Tibial nerve (tissue), 4 donors: ENCODE results near the gene MBL2.

ENCODE experiments used
- EP300 ChIP-seq, 2 donors: sonication (generic); formaldehyde crosslinking; IDR thresholded peaks; one replicate each; pipeline ENCODE4 v1.6.1; 2017; ENCODE audit warnings: antibody characterized with exemption in 2 of 2, mild to moderate bottlenecking in 1 of 2
- POLR2A ChIP-seq, 2 donors: fragments of 450-650 bp; IDR thresholded peaks; one replicate each; pipeline ENCODE4 v1.6.1; 2017; ENCODE audit warnings: antibody characterized with exemption in 2 of 2, mild to moderate bottlenecking in 2 of 2, moderate library complexity in 2 of 2
- TF ChIP-seq, protein P1 (sequence below), 5 experiments: fragments of 200-600 bp in 3 of 5; fragments of 450-650 bp in 2 of 5; sonication (generic) in 3 of 5; IDR thresholded peaks; one replicate each; pipeline ENCODE4 v1.5.1; 2016 to 2019; ENCODE audit warnings: antibody characterized with exemption in 5 of 5, mild to moderate bottlenecking in 3 of 5, moderate library complexity in 2 of 5

DNA sequence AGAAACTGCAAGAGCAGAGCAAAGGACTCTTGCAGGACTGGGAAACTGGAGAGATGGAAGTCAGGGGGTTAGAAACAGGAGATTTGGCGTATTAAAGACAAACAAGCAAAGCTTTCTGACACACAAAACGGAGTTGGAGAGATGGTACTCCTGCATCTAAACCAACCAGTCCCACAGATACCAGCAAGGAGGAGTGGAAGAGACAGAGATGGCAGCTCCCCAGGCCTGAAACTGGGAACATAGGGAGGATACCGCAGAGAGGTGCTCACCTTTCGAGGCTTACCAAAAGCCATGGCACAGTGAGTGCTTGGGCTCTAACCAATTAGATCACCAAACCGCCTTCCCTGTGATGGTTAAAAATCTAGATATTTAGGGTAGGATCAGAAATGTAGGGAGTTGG, 4.8 kb upstream of the MBL2 start:
- TF ChIP-seq, protein P1, sequence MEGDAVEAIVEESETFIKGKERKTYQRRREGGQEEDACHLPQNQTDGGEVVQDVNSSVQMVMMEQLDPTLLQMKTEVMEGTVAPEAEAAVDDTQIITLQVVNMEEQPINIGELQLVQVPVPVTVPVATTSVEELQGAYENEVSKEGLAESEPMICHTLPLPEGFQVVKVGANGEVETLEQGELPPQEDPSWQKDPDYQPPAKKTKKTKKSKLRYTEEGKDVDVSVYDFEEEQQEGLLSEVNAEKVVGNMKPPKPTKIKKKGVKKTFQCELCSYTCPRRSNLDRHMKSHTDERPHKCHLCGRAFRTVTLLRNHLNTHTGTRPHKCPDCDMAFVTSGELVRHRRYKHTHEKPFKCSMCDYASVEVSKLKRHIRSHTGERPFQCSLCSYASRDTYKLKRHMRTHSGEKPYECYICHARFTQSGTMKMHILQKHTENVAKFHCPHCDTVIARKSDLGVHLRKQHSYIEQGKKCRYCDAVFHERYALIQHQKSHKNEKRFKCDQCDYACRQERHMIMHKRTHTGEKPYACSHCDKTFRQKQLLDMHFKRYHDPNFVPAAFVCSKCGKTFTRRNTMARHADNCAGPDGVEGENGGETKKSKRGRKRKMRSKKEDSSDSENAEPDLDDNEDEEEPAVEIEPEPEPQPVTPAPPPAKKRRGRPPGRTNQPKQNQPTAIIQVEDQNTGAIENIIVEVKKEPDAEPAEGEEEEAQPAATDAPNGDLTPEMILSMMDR (IDR thresholded peaks at IDR 0.05): no peak
- TF ChIP-seq POLR2A (IDR thresholded peaks at IDR 0.05): no peak
- TF ChIP-seq EP300 (IDR thresholded peaks at IDR 0.05): no peak
